HG02588 (cell line): ENCODE results near the gene KIF26B.

Source experiments
- ATAC-seq: cut with Tn5 transposase; IDR thresholded peaks from one replicate; pipeline ENCODE4 v1.9.1; 2021; ENCODE audit warnings: mild to moderate bottlenecking, moderate library complexity; ENCODE audit not compliant: unreplicated experiment

The KIF26B gene

DNA sequence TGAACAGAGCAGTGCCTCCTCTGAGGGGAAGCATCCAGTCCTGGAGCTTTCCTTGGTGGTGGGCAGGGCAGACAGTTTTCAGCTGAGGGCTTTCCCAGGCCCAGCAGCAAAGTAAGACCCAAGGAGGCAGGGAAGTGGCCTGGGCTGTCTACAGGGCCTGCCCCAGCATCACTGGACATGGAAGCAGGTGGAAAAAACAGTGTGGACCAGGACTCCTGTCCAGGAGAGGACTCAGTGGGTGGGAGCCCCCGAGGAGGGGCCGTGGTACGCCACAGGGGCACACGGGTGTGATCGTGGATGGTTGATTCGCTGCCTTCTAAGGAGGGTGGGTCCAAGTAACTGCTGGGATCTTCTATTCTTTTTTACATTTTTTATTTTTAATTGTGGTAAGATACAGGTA, 387.6 kb downstream of the KIF26B start:
- ATAC-seq: no peak

DNA sequence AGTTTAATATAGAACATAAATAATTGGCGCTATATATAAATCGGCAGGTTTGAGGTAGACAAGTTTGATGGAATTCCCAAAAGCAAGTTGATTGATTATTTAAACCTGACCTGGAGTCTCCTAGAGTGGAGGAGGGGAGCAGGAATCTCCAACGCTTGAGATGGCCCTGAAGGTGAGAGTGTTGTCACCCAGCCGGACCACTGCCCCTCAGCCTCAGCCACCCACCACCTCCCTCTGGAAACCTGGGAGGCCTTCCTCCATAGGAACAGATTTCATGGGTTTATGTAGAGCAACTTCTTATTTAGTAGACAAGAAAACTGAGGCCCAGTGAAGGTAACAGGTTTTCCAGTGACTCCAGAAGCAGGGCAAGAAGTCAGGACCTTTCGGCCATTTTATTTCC, 389.5 kb downstream of the KIF26B start:
- no peak for ATAC-seq

DNA sequence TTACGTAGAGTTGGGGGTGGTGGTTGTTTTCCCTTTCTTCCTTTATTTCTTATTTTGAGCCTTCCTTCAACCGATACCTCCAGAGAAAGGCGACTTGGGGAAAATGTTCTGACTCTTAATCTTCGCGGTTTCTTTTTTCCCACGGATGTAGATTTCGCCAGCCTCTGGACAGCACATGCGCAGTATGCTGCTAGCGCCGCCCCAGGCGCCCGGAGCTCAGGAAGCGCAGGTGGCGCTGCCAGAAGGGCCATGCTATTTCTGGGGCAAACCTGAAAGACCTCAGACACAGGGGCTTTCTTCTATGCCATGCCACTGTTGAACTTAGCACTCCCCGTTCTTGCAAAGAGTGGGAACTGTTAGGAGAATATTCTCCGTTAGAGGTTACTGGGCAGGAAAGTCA, 392.1 kb downstream of the KIF26B start:
- no peak for ATAC-seq

DNA sequence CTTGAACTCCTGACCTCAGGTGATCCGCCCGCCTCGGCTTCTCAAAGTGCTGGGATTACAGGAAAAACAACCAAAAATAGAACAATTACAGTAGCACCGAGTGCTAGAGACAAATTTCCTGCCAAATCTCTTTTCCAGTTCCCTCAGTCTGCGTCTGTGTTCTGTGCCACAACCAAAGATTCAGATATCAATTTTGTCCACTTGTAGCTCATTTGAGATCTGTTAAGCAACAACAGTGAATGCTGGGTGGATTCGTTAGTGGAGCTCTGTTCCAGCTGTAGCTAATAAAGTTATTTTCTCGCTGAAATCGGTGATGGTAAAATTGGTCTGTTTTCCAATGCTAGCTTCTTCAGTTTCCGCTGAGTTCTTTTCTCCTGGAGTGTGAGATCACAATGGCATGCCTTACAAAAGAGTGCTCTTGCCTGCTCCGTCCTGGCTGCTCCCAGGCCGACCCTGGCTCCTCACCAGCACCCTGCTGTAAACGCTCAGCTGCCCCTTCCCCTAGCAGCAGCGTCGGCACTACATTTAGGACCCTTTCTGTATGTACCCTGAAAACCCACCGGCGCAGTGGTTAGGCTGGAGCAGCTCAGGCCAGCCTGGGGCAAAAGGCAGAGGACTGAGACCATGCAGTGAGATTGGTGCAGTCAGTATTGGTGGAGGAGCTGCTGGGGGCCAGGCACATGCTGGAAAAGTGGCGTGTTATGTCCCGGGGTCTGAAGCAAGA, 395.4 kb downstream of the KIF26B start:
- no peak for ATAC-seq

GRCh38 chr1:245550720-245551043, 395.9 kb downstream of the KIF26B start:
- no peak for ATAC-seq

- ATAC-seq: no peak
Measured at GRCh38 chr1:245551536-245551935, 396.8 kb downstream of the KIF26B start.

DNA sequence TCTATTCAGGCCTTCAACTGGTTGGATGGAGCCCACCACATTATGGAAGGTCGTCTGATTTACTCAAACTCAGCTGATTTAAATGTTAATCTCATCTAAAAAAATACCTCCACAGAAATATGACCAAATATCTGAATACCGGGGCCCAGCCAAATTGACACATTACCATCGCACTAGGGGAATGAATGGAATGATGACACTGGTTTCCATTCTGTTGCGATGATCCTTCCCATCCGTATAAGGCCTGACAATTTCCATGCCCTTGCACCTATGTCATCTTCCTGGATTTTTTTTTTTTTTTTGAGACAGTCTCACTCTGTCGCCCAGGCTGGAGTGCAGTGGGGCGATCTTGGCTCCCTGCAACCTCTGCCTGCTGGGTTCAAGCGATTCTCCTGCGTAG, 397.5 kb downstream of the KIF26B start:
- no peak for ATAC-seq

GRCh38 chr1:245556057-245556456, 401.3 kb downstream of the KIF26B start:
- ATAC-seq: no peak

GRCh38 chr1:245558069-245558468, 403.3 kb downstream of the KIF26B start:
- ATAC-seq: no peak

DNA sequence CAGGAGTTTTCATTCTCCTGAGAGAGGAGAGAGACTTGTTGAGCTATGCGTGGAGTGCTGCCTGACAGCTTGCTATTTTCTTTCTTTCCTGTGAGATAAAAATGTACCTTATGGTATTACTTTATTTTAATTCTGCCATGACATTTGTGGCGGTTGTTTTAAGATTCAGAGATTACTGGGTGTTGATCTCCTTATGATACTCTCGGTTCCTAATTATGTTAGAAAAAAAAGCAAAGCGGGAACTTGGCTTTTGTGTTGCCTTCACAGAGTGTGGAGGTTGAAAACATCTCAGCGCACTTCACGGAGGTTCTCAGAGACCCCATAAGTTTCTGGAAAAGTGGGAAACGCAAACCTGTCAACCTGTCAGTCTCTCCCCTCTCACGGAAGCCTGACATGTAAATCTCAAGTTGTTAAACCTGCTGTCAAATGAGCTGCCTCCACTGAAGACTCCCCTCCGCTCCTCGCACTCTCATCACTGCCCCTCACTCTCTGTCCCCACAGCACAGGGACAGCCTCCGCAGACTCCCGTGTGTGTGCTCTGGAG, 405.6 kb downstream of the KIF26B start:
- ATAC-seq: no peak

- ATAC-seq: no peak
Measured at GRCh38 chr1:245561665-245562234, 407.0 kb downstream of the KIF26B start.

GRCh38 chr1:245566134-245566533, 411.3 kb downstream of the KIF26B start:
- ATAC-seq: no peak

GRCh38 chr1:245566952-245567351, 412.2 kb downstream of the KIF26B start:
- no peak for ATAC-seq

DNA sequence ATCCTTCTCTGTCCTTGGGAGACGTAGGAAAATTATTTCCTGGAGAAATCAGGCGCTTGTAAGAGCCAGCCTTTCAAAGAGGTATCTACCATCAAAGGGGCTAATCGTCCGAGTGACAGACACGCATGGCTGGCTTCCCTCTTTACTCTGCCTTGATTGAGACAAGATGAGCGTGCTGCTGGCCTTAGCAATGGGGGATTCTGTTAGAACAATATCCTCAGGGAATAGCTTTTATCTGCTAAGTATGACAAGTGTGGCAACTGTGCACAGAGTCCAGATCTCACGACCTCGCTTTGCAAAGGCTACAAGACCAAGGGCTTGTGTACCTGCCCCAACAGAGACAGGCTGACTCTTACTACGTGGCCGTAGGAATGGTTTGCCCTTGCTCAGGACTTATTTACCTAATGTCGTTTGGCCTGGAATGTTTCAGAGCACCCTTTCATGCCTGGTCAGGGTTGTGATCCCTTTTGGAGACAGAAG, 417.1 kb downstream of the KIF26B start:
- ATAC-seq: no peak

- ATAC-seq: no peak
Measured at GRCh38 chr1:245572709-245573108, 417.9 kb downstream of the KIF26B start.

GRCh38 chr1:245575710-245576109, 420.9 kb downstream of the KIF26B start:
- ATAC-seq: no peak

DNA sequence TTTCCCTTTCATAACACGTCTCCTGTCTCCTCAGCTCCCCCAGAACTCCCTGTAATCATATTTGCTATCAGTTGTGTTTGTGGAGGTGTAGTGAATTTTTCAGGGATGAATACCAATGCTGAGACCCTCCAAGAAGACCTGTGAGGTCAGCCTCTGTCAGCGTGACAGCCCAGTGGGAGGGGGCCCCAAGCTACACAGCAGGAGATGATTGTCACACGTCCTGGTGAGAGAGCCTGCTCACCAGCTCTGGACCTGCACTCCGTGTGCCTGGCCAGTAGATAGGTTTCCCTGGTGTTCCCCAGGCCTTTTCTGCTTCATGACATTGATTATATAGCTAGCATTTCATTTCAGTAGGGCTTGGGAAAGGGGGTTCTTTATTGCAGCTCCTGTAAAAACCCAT, 421.5 kb downstream of the KIF26B start:
- no peak for ATAC-seq

DNA sequence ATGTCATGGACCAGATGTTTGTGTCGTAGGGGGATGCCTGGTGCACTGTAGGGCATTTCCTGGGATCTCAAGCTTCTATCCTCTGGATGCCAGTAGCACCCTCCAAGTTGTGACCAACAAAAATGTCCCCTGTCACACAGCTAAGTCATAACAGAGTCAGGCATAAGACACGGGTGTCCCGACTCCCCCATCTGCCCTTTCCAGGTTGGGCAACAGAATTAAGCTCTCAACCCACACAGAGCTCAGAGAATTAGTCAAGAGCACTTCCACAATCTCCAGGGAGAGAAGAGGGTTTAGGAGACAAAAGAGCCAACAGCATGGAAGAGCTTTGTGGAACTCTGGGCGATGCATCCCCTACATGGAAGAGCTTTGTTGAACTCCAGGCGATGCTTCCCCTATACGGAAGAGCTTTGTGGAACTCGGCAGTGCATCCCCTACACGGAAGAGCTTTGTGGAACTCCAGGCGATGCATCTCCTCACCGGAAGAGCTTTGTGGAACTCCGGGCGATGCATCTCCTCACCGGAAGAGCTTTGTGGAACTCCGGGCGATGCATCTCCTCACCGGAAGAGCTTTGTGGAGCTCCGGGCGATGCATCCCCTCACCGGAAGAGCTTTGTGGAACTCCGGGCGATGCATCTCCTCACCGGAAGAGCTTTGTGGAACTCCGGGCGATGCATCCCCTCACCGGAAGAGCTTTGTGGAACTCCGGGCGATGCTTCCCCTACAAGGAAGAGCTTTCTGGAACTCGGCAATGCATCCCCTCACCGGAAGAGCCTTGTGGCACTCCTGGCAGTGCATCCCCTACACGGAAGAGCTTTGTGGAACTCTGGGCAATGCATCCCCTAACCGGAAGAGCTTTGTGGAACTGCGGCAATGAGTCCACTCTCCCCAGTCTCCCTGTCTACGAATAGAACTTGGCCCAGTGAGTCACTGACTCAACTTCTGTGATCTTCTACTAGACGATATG, 422.7 kb downstream of the KIF26B start:
- ATAC-seq: no peak

GRCh38 chr1:245578308-245578707, 423.5 kb downstream of the KIF26B start:
- no peak for ATAC-seq

GRCh38 chr1:245578771-245579170, 424.0 kb downstream of the KIF26B start:
- no peak for ATAC-seq

DNA sequence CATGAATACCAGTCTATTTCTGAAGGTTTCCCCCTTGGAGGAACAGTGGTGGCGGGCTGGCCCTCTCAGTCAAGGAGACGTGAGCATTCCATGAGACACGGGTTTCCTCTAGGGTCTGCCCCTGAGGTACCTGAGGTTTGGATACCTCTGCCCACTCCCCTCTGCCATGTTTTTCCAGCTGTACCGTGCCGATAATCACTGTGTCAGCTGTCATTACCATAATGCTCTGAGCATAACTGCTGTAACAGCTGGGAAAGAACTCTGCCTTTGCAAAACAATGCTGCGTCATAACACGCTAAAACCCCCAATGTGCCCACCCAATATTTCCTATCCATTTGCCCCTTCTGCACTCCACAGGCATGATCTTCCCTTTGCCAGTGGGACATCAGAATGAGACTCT, 425.1 kb downstream of the KIF26B start:
- no peak for ATAC-seq
